GM21529 (cell line): ENCODE data around the gene USP49.
A peak's percentile ranks its signal among the peaks of the same experiment; 100 is the strongest.
"Not testable (repeated sequence)": the region's sequence is repeated elsewhere in the genome, so short reads cannot be mapped to it uniquely, and the experiment has no call there.

Experiments
- ATAC-seq: cut with Tn5 transposase; IDR thresholded peaks from one replicate; pipeline ENCODE4 v1.9.1; 2021; ENCODE audit not compliant: unreplicated experiment

The USP49 gene

GRCh38 chr6:41783106-41783780 lies 111.9 kb downstream of the USP49 start:
- no peak for ATAC-seq

- ATAC-seq: no peak
Observed at GRCh38 chr6:41781366-41781730, 113.8 kb downstream of the USP49 start.

GRCh38 chr6:41780551-41781365 lies 114.4 kb downstream of the USP49 start, which contains the start of gene PRICKLE4:
Gene PRICKLE4 (plus strand): TSS chr6:41780782. CDS start chr6:41783474, 2,692 bp downstream.
- ATAC-seq: no peak

- ATAC-seq: peak; percentile 91
Observed at GRCh38 chr6:41779788-41780550, 115.2 kb downstream of the USP49 start, which contains the start of gene FRS3. Gene FRS3 (minus strand): TSS chr6:41779900. CDS start chr6:41776987, 2,913 bp downstream.

GRCh38 chr6:41779336-41779735 lies 115.8 kb downstream of the USP49 start:
- ATAC-seq: no peak

- no peak for ATAC-seq
Observed at GRCh38 chr6:41778895-41779294, 116.3 kb downstream of the USP49 start.

- no peak for ATAC-seq
Observed at GRCh38 chr6:41777551-41778285, 117.5 kb downstream of the USP49 start.

- ATAC-seq: no peak
Observed at GRCh38 chr6:41775293-41775882, 119.8 kb downstream of the USP49 start.

GRCh38 chr6:41774841-41775240 lies 120.3 kb downstream of the USP49 start:
- no peak for ATAC-seq

- ATAC-seq: no peak
Observed at GRCh38 chr6:41771058-41771983, 123.9 kb downstream of the USP49 start.

GRCh38 chr6:41770381-41771057 lies 124.7 kb downstream of the USP49 start:
- no peak for ATAC-seq

GRCh38 chr6:41769376-41769775 lies 125.8 kb downstream of the USP49 start:
- ATAC-seq: no peak

- no peak for ATAC-seq
Observed at GRCh38 chr6:41768545-41769308, 126.4 kb downstream of the USP49 start.

GRCh38 chr6:41767112-41767833 lies 127.9 kb downstream of the USP49 start:
- ATAC-seq: no peak

GRCh38 chr6:41766043-41766664 lies 129.0 kb downstream of the USP49 start:
- not testable (repeated sequence) for ATAC-seq

- ATAC-seq: no peak
Observed at GRCh38 chr6:41763470-41763869, 131.7 kb downstream of the USP49 start.
